NCI-H2107 (cell line): ENCODE results near the gene NFATC4.

ENCODE experiments used
- DNase-seq: peaks from one replicate; lab custom pipeline; 2025; lab: John Stamatoyannopoulos, UW

The NFATC4 gene

GRCh38 chr14:24428628-24429394 lies 60.8 kb downstream of the NFATC4 start:
- no peak for DNase-seq
